Hepatocyte (in vitro differentiated cells): Measurements from ENCODE around the gene NCAPD3. TPM values are rescaled to one million over a fixed set of nuclear protein-coding genes. Genes with fewer than 3 reads are reported as not detected.

Source experiments
- DNase-seq: peaks from one replicate; pipeline ENCODE4 v3.0.0-alpha.2; 2016; ENCODE audit warnings: low spot score
- H2AFZ ChIP-seq: fragments of 200-600 bp; sonication (generic); 2 replicates; pipeline ENCODE4 v1.6.0; 2016; ENCODE audit warnings: antibody characterized with exemption, mild to moderate bottlenecking
- H3K27ac ChIP-seq: fragments of 200-600 bp; sonication (generic); 2 replicates; pipeline ENCODE4 v1.5.1; 2016; ENCODE audit warnings: mild to moderate bottlenecking
- H3K27me3 ChIP-seq: fragments of 200-600 bp; sonication (generic); 2 replicates; pipeline ENCODE4 v1.6.1; 2016
- H3K36me3 ChIP-seq: fragments of 200-600 bp; sonication (generic); replicated peaks from 2 replicates; pipeline ENCODE4 v1.5.1; 2016; ENCODE audit warnings: low read depth; ENCODE audit not compliant: insufficient read depth
- H3K4me1 ChIP-seq: fragments of 200-600 bp; sonication (generic); 2 replicates; pipeline ENCODE4 v1.5.1; 2016; ENCODE audit warnings: mild to moderate bottlenecking, moderate library complexity; ENCODE audit not compliant: insufficient read depth
- H3K4me2 ChIP-seq: fragments of 200-600 bp; sonication (generic); 2 replicates; pipeline ENCODE4 v1.6.0; 2016
- H3K4me3 ChIP-seq: fragments of 200-600 bp; sonication (generic); 2 replicates; pipeline ENCODE4 v1.5.1; 2016; ENCODE audit warnings: mild to moderate bottlenecking
- H3K79me2 ChIP-seq: fragments of 200-600 bp; sonication (generic); 2 replicates; pipeline ENCODE4 v1.6.0; 2017; ENCODE audit warnings: mild to moderate bottlenecking
- H3K9me2 ChIP-seq: fragments of 200-600 bp; sonication (generic); replicated peaks from 2 replicates; pipeline ENCODE4 v1.6.0; 2017; ENCODE audit warnings: mild to moderate bottlenecking; ENCODE audit not compliant: insufficient read depth
- H3K9me3 ChIP-seq: fragments of 200-600 bp; sonication (generic); 2 replicates; pipeline ENCODE4 v1.5.1; 2016; ENCODE audit warnings: low read depth, mild to moderate bottlenecking
- H4K20me1 ChIP-seq: fragments of 200-600 bp; sonication (generic); 2 replicates; pipeline ENCODE4 v1.6.0; 2016; ENCODE audit warnings: mild to moderate bottlenecking; ENCODE audit not compliant: insufficient read depth, poor library complexity, severe bottlenecking
- CTCF ChIP-seq: fragments of 200-600 bp; sonication (generic); IDR thresholded peaks from 2 replicates; pipeline ENCODE4 v1.5.1; 2016; ENCODE audit warnings: antibody characterized with exemption, mild to moderate bottlenecking; ENCODE audit not compliant: poor library complexity
- EZH2 ChIP-seq: fragments of 200-600 bp; sonication (generic); IDR thresholded peaks from 2 replicates; pipeline ENCODE4 v1.6.1; 2016; ENCODE audit warnings: antibody characterized with exemption, mild to moderate bottlenecking, borderline replicate concordance
- EZH2phosphoT487 ChIP-seq: fragments of 200-600 bp; sonication (generic); IDR thresholded peaks from one replicate; pipeline ENCODE4 v1.6.1; 2018; ENCODE audit warnings: antibody characterized with exemption, mild to moderate bottlenecking, low read depth, moderate library complexity; ENCODE audit not compliant: unreplicated experiment, severe bottlenecking
- WGBS: methylation state at CpG from one replicate; pipeline ENCODE4 v1.1.6; 2016; ENCODE audit warnings: low lambda C conversion rate; ENCODE audit errors: missing lambda C conversion rate; 5-methylcytosine and 5-hydroxymethylcytosine counted together
- polyA plus RNA-seq: library from polyadenylated mRNA; unstranded; fragments of >200 nt; fragmentation: Nextera tagmentation; extraction: Ambion mirVana; gene quantifications from 2 replicates; pipeline ENCODE4 v1.2.1, GENCODE V29; 2016
- total RNA-seq: library from RNA; depleted of rRNA; stranded (reverse); fragments of >200 nt; gene quantifications from 2 replicates; pipeline ENCODE4 v1.2.3, GENCODE V29; 2014

Gene NCAPD3
- total and polyA plus RNA-seq, 2 experiments from 2014 or later: 8.8 to 9.5 TPM

DNA sequence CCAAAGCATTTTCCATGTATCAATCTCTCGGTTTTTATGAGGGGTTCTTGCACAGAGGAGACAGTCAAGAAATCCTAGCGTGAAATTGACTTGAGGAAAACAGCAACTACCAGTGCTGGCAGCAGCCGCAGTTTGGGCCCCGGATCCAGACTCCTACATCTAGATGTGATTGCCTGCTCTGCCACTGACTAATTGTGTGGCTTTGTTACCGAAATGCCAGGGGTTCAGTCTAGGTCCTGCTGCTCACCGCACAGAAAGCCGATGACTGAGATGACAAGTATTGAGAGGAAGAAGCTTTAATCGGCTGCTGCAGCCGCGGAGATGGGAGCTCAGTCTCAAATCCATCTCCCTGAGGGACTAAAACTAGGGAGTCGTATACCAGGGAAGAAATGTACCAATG, 44.2 kb upstream of the NCAPD3 start:
- WGBS: 90% methylated on average over 11 of the region's 11 CpGs
- H4K20me1 ChIP-seq: no peaks in the 10 kb centered on the region
- H3K79me2 ChIP-seq: no peaks in the 10 kb centered on the region
- H3K27ac ChIP-seq: no peak overlapping the region
- no peak overlapping the region for H3K4me2 ChIP-seq
- DNase-seq: no peak
- no peak overlapping the region for H2AFZ ChIP-seq
- no peaks in the 10 kb centered on the region for H3K4me1 ChIP-seq
- no peak for TF ChIP-seq CTCF
- no peak for TF ChIP-seq EZH2phosphoT487
- TF ChIP-seq EZH2: no peak
- H3K27me3 ChIP-seq: peaks cover 25% of the 10 kb centered on the region
- no peaks in the 10 kb centered on the region for H3K9me2 ChIP-seq
- H3K36me3 ChIP-seq: no peaks in the 10 kb centered on the region
- no peaks in the 10 kb centered on the region for H3K9me3 ChIP-seq
- H3K4me3 ChIP-seq: no peak overlapping the region

DNA sequence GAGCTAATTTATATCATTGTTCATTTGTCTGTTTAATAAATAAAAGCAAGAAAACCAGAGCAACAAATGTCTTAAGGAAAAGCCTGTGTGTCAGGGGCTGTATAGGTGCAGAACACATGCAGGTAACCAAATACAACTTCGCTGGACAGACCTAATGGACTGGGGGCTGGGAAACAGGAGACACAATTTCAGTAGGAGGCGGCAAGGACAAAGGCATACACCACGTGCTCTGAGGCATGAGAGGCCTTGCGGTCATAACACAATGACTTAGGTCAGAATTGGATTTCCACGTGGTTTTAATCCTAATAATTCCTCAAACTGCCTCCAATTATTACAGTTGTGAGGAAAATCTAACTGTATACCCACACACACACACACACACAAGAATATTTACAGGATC, 43.7 kb upstream of the NCAPD3 start:
- H2AFZ ChIP-seq: no peak overlapping the region

GRCh38 chr11:134266841-134267251, 43.1 kb upstream of the NCAPD3 start:
- no peaks in the 10 kb centered on the region for H3K79me2 ChIP-seq
- H3K4me3 ChIP-seq: no peak overlapping the region
- no peaks in the 10 kb centered on the region for H3K9me3 ChIP-seq
- H4K20me1 ChIP-seq: no peaks in the 10 kb centered on the region
- no peak overlapping the region for H3K27ac ChIP-seq
- H3K9me2 ChIP-seq: no peaks in the 10 kb centered on the region
- no peak for DNase-seq
- WGBS: 72% methylated on average over 3 of the region's 3 CpGs
- H3K27me3 ChIP-seq: peaks cover 14% of the 10 kb centered on the region
- no peaks in the 10 kb centered on the region for H3K4me1 ChIP-seq
- TF ChIP-seq CTCF (no peak), EZH2phosphoT487 (no peak), EZH2 (no peak)
- no peaks in the 10 kb centered on the region for H3K36me3 ChIP-seq
- H2AFZ ChIP-seq: no peak overlapping the region
- H3K4me2 ChIP-seq: no peak overlapping the region

More for the DNA sequence above, 43.7 kb upstream of the NCAPD3 start:
- DNase-seq: no peak
- Histone ChIP-seq H3K4me1 (no peaks in the 10 kb centered on the region), H3K27ac (no peak overlapping the region), H3K9me2 (no peaks in the 10 kb centered on the region), H3K27me3 (peaks cover 20% of the 10 kb centered on the region), H3K36me3 (no peaks in the 10 kb centered on the region), H3K4me2 (no peak overlapping the region), H3K79me2 (no peaks in the 10 kb centered on the region), H4K20me1 (no peaks in the 10 kb centered on the region), H3K9me3 (no peaks in the 10 kb centered on the region), H3K4me3 (no peak overlapping the region)
- WGBS: 64% methylated on average over 5 of the region's 5 CpGs
- TF ChIP-seq EZH2: no peak
- TF ChIP-seq CTCF: no peak
- no peak for TF ChIP-seq EZH2phosphoT487

- 87% methylated on average over 5 of the region's 5 CpGs for WGBS
- no peak overlapping the region for H3K4me2 ChIP-seq
- H3K27me3 ChIP-seq: peaks cover 10% of the 10 kb centered on the region
- no peaks in the 10 kb centered on the region for H3K79me2 ChIP-seq
- no peak for DNase-seq
- H3K36me3 ChIP-seq: no peaks in the 10 kb centered on the region
- no peaks in the 10 kb centered on the region for H4K20me1 ChIP-seq
- H3K27ac ChIP-seq: no peak overlapping the region
- H3K9me3 ChIP-seq: no peaks in the 10 kb centered on the region
- no peak overlapping the region for H3K4me3 ChIP-seq
- no peaks in the 10 kb centered on the region for H3K9me2 ChIP-seq
- TF ChIP-seq CTCF: no peak
- no peak for TF ChIP-seq EZH2phosphoT487
- TF ChIP-seq EZH2: no peak
- H2AFZ ChIP-seq: no peak overlapping the region
- H3K4me1 ChIP-seq: no peaks in the 10 kb centered on the region
Measured at GRCh38 chr11:134266440-134266839, 42.7 kb upstream of the NCAPD3 start.
